Glomerular endothelial cell (primary cell): Measurements from ENCODE around the gene TUBGCP2. TPM values are rescaled to one million over a fixed set of nuclear protein-coding genes. Genes with fewer than 3 reads are reported as not detected.
"Not testable (repeated sequence)": the region's sequence is repeated elsewhere in the genome, so short reads cannot be mapped to it uniquely, and the experiment has no call there.

Experiments
- DNase-seq: peaks from one replicate; pipeline ENCODE4 v3.0.0-alpha.2; 2011; ENCODE audit warnings: low read depth, low spot score; ENCODE audit errors: extremely low read depth
- total RNA-seq: library from RNA; depleted of rRNA; stranded (reverse); fragments of >200 nt; gene quantifications from 2 replicates; pipeline ENCODE4 v1.2.3, GENCODE V29; 2015

TUBGCP2 gene
- total RNA-seq, 1 donor from 2014 or later: 55.0 TPM

- no peak for DNase-seq
These were observed 18.3 kb upstream of the TUBGCP2 start for GRCh38 chr10:133326745-133327650.

DNA sequence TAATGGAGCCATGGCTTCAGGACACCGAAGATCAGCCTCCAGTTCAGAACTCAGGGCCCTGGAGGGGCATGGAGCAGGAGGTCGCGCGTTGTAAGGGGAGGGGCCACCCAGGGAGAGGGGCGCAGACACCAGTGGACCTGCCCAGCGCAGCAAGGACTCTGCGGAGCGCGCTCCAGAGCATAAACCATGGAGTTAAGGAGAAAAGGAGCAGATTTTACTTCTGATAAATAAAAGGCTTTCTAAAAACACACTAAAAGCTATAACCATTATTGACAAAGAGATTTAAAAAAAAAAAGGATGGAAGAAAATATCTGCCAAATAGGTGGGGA is 17.5 kb upstream of the TUBGCP2 start:
- no peak for DNase-seq

GRCh38 chr10:133325440-133326222 is 17.0 kb upstream of the TUBGCP2 start:
- DNase-seq: no peak

DNA sequence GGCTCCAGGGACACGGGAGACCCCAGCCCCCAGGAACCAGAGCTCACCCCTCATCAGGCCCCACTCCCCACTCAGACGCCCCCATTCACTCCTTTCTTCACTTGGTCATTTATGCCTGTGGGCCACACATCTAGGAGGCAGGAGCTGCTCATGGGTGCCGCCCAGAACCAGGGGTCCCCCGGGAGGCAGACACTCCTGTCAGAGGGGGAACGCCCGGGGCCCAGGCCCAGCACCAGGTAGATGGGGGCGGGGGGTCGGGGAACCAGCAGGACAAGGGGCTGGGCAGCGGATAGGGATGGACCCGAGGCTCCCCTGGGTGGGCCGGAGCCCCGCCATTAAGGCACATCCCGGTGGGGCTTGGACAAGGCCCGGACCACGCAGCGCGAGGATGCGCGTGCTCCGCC is 16.2 kb upstream of the TUBGCP2 start:
- no peak for DNase-seq

DNA sequence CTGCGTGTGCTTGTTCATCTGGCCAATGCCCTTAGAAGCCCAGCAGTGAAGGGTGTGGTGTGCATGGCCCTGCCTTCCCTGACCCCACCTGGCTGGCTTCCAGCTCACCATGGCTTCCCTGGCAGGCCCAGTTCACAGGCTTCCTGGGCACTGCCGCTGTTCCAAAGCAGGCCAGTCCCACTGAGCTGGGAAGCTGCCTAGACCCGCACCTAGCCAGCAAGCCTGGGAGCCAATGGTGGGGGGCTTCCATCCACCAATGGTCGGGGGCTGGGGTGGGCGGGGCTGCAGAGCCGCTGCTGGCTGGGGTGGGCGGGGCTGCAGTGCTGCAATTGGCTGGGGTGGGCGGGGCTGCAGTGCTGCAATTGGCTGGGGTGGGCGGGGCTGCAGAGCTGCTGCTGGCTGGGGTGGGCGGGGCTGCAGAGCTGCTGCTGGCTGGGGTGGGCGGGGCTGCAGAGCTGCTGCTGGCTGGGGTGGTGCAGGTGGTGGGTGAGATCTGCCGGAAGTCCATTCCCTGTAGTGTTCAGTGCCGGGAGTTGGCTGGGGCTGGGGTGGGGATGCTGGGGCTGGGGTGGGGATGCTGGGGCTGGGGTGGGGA is 15.6 kb upstream of the TUBGCP2 start:
- DNase-seq: no peak

GRCh38 chr10:133322064-133322709 is 13.5 kb upstream of the TUBGCP2 start:
- DNase-seq: not testable (repeated sequence)

GRCh38 chr10:133320852-133321422 is 12.3 kb upstream of the TUBGCP2 start:
- DNase-seq: not testable (repeated sequence)

DNA sequence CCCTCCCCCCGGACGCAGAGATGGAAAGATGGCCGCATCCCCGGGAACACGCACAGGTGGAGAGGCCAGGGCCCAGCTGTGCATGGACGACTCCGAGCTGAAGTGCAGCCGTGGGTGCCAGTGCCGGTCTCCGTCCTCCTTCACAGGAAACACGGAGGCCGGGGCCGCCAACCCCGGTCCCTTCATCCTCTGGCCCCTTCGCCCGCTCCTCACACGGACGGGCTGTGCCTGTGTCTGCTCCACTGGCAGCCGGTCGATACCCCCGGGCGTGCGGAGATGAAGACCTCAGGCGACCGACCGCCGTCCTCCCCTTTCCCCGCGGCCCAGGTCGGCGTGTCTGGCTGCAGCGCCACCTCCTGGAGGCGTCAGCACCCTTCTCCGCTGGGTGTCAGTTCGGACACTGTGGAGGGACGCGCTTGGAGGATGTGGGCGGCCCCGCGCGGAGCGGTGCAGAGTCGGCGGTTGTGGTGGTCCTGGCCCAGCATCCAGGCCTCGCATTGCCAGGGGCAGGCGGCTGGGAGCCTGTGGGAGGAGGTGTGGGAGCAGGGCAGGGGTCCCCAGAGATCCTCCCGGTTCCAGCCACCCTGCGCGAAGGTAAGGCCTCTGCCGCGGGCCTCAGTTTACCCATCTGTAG is 9.9 kb upstream of the TUBGCP2 start:
- no peak for DNase-seq

DNA sequence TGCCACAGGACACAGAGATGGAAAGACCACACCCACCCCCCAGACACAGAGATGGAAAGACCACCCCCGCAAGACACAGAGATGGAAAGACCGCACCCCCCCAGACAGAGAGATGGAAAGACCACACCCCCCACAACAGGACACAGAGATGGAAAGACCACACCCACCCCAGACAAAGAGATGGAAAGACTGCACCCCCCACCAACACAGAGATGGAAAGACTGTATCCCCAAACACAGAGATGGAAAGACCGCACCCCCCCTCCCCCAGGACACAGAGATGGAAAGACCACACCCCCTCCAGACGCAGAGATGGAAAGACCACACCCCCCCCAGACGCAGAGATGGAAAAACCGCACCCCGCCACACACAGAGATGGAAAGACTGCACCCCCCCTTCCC is 8.1 kb upstream of the TUBGCP2 start:
- DNase-seq: no peak

GRCh38 chr10:133316266-133316665 is 7.6 kb upstream of the TUBGCP2 start:
- DNase-seq: no peak

DNA sequence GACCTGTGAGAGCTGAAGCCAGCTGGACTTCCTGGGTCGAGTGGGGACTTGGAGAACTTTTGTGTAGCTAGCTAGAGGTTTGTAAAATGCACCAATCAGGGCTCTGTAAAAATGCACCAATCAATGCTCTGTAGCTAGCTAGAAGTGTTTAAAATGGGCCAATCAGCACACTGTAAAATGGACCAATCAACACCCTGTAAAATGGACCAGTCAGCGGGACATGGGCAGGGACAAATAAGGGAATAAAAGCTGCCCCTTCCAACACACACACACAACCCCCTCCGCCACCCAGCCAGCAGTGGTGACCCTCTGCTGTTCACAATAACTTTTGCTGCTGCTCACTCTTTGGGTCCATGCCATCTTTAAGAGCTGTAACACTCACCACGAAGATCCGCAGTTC is 7.2 kb upstream of the TUBGCP2 start:
- DNase-seq: no peak

GRCh38 chr10:133314911-133315310 is 6.2 kb upstream of the TUBGCP2 start:
- no peak for DNase-seq

DNA sequence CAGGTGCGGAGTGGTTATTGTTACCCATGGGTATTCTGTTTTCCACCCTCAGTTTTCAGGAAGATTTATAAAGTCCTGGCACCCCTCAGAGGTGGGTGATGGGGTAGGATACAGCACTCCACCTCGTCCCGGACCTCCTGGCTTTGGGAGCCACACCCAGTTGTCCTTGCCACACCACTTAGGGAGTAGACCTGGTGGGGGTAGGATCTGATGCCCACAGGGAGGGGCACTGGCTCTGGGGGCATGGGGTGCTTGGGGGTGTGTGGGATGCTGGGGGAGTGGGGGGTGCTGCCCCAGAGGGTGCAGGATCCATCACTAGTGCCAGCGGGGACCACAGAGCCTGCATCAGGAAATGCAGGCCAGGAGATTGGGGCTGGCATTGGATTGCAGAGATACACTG is 4.5 kb upstream of the TUBGCP2 start:
- DNase-seq: no peak

- DNase-seq: no peak
These were observed 4.1 kb upstream of the TUBGCP2 start for GRCh38 chr10:133312769-133313145.

DNA sequence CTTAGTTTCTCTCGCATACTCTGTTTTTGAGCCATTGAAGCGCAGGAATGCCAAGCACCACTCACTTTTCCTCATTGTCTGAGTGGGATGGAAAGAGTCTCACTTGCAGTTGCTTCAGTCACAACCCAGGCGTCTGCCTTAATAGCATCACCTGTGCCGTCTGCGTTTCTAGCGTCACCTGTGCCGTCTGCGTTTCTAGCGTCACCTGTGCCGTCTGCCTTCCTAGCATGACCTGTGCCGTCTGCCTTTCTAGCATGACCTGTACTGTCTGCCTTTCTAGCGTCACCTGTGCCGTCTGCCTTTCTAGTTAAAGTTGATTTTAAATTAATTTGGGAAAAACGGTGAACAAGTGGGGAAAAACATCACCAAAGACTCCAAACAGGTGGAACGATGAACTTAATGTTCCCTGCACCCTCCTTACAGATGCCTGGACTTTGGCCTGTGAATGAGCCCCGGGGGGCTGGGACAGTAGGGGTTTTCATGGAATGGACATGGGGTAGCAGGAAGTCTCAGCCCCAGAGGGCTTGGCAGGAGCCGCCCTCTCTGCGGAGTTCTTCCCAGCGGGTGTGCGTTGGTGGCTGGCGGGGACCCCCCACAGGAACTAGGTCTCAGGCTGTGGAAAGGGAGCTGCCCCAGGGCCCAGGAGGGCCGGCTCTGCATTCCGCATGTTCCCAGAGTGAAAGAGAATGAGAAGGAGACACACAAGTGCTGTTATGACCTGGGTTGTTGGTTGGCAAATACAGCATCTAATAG is 3.5 kb upstream of the TUBGCP2 start:
- no peak for DNase-seq

- DNase-seq: no peak
These were observed 2.9 kb upstream of the TUBGCP2 start for GRCh38 chr10:133311570-133311969.

GRCh38 chr10:133310789-133311188 is 2.1 kb upstream of the TUBGCP2 start:
- DNase-seq: no peak

GRCh38 chr10:133310399-133310755 is 1.7 kb upstream of the TUBGCP2 start:
- no peak for DNase-seq

DNA sequence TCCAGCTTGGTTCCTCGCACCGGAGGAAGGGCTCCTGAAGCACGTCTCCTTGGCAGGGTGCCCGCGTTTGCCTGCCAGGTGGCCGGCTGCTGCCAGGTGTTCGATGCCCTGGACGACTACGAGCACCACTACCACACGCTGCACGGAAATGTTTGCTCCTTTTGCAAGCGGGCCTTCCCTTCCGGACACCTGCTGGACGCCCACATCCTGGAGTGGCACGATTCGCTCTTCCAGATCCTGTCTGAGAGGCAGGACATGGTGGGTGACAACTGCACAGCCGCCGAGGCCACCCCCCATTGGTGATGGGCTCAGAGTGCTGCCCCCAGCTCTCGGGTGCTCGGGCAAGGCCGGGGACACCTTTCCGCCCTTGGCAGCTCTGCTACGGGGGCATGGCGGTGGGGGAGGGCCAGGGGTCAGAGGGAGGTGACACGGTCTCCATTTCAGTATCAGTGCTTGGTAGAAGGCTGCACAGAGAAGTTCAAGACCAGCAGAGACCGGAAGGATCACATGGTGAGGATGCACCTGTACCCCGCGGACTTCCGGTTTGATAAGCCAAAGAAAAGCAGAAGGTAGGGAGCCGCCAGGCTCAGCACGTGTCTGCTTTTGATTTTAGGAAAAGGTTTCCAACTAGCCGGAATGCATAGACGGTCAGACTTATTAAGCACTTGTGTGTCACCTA is 1.2 kb upstream of the TUBGCP2 start:
- DNase-seq: no peak
